ENCODE results near the gene NAALADL2.

DNA sequence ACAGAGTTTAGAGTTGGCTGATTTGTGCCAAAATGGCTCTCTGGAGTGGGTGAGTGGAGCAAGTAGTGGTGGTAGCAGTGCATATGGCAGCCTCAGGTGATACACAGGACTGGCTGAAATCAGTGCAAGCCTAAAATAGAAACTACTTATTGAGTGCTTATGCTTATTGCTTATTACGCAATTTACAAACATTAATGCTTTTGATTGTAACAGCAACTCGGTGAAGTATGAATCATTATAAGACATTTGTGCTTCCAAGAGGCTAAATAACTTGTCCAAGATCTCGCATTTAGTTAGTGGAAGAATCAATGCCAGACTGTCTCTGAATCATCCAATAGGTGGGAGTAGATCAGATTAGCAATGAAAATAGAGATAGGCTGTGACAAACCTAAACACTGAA is 353.8 kb downstream of the NAALADL2 start:
- TF ChIP-seq FOXM1 (IDR thresholded peaks at IDR 0.05; ENCODE audit: borderline replicate concordance, low read depth), result no peak
- no peak for TF ChIP-seq NFIC (IDR thresholded peaks at IDR 0.05)
- TF ChIP-seq TAF1 (IDR thresholded peaks at IDR 0.05; ENCODE audit: low read depth), result no peak
- TF ChIP-seq, protein P1, sequence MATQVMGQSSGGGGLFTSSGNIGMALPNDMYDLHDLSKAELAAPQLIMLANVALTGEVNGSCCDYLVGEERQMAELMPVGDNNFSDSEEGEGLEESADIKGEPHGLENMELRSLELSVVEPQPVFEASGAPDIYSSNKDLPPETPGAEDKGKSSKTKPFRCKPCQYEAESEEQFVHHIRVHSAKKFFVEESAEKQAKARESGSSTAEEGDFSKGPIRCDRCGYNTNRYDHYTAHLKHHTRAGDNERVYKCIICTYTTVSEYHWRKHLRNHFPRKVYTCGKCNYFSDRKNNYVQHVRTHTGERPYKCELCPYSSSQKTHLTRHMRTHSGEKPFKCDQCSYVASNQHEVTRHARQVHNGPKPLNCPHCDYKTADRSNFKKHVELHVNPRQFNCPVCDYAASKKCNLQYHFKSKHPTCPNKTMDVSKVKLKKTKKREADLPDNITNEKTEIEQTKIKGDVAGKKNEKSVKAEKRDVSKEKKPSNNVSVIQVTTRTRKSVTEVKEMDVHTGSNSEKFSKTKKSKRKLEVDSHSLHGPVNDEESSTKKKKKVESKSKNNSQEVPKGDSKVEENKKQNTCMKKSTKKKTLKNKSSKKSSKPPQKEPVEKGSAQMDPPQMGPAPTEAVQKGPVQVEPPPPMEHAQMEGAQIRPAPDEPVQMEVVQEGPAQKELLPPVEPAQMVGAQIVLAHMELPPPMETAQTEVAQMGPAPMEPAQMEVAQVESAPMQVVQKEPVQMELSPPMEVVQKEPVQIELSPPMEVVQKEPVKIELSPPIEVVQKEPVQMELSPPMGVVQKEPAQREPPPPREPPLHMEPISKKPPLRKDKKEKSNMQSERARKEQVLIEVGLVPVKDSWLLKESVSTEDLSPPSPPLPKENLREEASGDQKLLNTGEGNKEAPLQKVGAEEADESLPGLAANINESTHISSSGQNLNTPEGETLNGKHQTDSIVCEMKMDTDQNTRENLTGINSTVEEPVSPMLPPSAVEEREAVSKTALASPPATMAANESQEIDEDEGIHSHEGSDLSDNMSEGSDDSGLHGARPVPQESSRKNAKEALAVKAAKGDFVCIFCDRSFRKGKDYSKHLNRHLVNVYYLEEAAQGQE (IDR thresholded peaks at IDR 0.05; ENCODE audit: low read depth), result no peak
- no peak for TF ChIP-seq TCF12 (IDR thresholded peaks at IDR 0.05; ENCODE audit: low read depth)
- no peak for TF ChIP-seq ZBTB7A (IDR thresholded peaks at IDR 0.05; ENCODE audit: low read depth)
- TF ChIP-seq RAD21 (IDR thresholded peaks at IDR 0.05; ENCODE audit: low read depth), result no peak
